ENCODE measurements around the gene UNC13A. TPM values are rescaled to one million over a fixed set of nuclear protein-coding genes. Genes with fewer than 3 reads are reported as not detected.
A peak's percentile ranks its signal among the peaks of the same experiment; 100 is the strongest.

UNC13A gene
- total RNA-seq, 1 donor from 2014 or later = 3.9 TPM

GRCh38 chr19:17677002-17677401 is 11.2 kb downstream of the UNC13A start:
- TF ChIP-seq CTCF (IDR thresholded peaks at IDR 0.05; ENCODE audit: unreplicated experiment) = peak; percentile 17
- DNase-seq (ENCODE audit: low spot score, unreplicated experiment) = no peak
- Mint-ChIP-seq H3K36me3 (ENCODE audit: insufficient read depth) (no peaks in the 10 kb centered on the region), H3K27ac (no peak overlapping the region), H3K27me3 (peaks cover 48% of the 10 kb centered on the region), H3K4me1 (ENCODE audit: low read depth) (no peaks in the 10 kb centered on the region), H3K4me3 (ENCODE audit: low read depth) (no peak overlapping the region), H3K9me3 (ENCODE audit: low read depth) (peaks cover under 1% of the 10 kb centered on the region)

GRCh38 chr19:17676295-17676694 is 11.9 kb downstream of the UNC13A start:
- no peak for DNase-seq (ENCODE audit: low spot score, unreplicated experiment)
- Mint-ChIP-seq H3K27me3 (peaks cover 46% of the 10 kb centered on the region), H3K4me3 (ENCODE audit: low read depth) (no peak overlapping the region), H3K4me1 (ENCODE audit: low read depth) (no peaks in the 10 kb centered on the region), H3K36me3 (ENCODE audit: insufficient read depth) (no peaks in the 10 kb centered on the region), H3K9me3 (ENCODE audit: low read depth) (peaks cover 3% of the 10 kb centered on the region), H3K27ac (no peak overlapping the region)
- TF ChIP-seq CTCF (IDR thresholded peaks at IDR 0.05; ENCODE audit: unreplicated experiment) = no peak

- no peaks in the 10 kb centered on the region for H3K36me3 Mint-ChIP-seq (ENCODE audit: insufficient read depth)
- peaks cover 27% of the 10 kb centered on the region for H3K27me3 Mint-ChIP-seq
- TF ChIP-seq CTCF (IDR thresholded peaks at IDR 0.05; ENCODE audit: unreplicated experiment) = no peak
- H3K4me1 Mint-ChIP-seq (ENCODE audit: low read depth) = no peaks in the 10 kb centered on the region
- no peak overlapping the region for H3K27ac Mint-ChIP-seq
- no peak overlapping the region for H3K4me3 Mint-ChIP-seq (ENCODE audit: low read depth)
- H3K9me3 Mint-ChIP-seq (ENCODE audit: low read depth) = peaks cover 3% of the 10 kb centered on the region
- DNase-seq (ENCODE audit: low spot score, unreplicated experiment) = no peak
Measured at GRCh38 chr19:17673937-17674799, 14.0 kb downstream of the UNC13A start.

- Mint-ChIP-seq H3K9me3 (ENCODE audit: low read depth) (peaks cover 3% of the 10 kb centered on the region), H3K27ac (no peak overlapping the region), H3K36me3 (ENCODE audit: insufficient read depth) (no peaks in the 10 kb centered on the region), H3K27me3 (peaks cover 8% of the 10 kb centered on the region), H3K4me3 (ENCODE audit: low read depth) (no peak overlapping the region), H3K4me1 (ENCODE audit: low read depth) (no peaks in the 10 kb centered on the region)
- DNase-seq (ENCODE audit: low spot score, unreplicated experiment) = no peak
- no peak for TF ChIP-seq CTCF (IDR thresholded peaks at IDR 0.05; ENCODE audit: unreplicated experiment)
Measured at GRCh38 chr19:17671906-17672305, 16.2 kb downstream of the UNC13A start.

- DNase-seq (ENCODE audit: low spot score, unreplicated experiment) = no peak
- no peak for TF ChIP-seq CTCF (IDR thresholded peaks at IDR 0.05; ENCODE audit: unreplicated experiment)
- no peaks in the 10 kb centered on the region for H3K36me3 Mint-ChIP-seq (ENCODE audit: insufficient read depth)
- peaks cover 9% of the 10 kb centered on the region for H3K9me3 Mint-ChIP-seq (ENCODE audit: low read depth)
- H3K27me3 Mint-ChIP-seq = no peaks in the 10 kb centered on the region
- H3K4me3 Mint-ChIP-seq (ENCODE audit: low read depth) = no peak overlapping the region
- H3K4me1 Mint-ChIP-seq (ENCODE audit: low read depth) = no peaks in the 10 kb centered on the region
- no peak overlapping the region for H3K27ac Mint-ChIP-seq
Measured at GRCh38 chr19:17669419-17669818, 18.7 kb downstream of the UNC13A start.
